ENCODE measurements around the gene TAB2.

TAB2 gene

DNA sequence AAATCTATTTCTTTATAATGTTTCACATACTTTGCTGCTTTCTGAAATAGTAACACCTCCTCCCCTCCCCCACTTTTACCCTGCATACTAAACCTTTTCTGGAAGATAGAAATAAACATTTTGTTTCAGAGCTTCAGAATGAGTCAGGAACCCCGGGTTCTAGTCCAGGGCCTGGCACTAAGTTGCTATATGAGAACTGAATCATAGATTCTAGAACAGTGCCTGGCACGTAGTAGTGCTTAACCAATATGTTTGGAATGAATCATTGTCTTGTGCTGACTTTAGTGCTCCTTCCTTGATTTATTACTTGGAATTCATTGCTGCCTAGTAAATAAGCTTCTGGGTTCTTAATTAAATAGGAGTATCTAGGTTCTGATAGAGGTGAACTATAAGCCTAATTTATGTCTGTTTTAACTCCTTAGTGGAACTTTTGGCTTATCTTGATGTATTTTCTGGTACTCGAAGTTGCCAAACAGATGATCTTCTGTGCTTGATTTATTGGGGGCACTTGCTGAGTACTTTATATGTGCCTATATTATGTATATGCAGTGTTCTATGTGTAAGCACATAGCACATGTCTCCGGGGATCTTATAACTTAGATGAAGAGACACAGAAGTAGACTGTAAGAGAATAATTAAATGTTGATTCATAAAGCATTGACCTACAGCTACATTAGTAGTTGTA is 18.6 kb downstream of the TAB2 start (continued):
- TF ChIP-seq, protein P1, sequence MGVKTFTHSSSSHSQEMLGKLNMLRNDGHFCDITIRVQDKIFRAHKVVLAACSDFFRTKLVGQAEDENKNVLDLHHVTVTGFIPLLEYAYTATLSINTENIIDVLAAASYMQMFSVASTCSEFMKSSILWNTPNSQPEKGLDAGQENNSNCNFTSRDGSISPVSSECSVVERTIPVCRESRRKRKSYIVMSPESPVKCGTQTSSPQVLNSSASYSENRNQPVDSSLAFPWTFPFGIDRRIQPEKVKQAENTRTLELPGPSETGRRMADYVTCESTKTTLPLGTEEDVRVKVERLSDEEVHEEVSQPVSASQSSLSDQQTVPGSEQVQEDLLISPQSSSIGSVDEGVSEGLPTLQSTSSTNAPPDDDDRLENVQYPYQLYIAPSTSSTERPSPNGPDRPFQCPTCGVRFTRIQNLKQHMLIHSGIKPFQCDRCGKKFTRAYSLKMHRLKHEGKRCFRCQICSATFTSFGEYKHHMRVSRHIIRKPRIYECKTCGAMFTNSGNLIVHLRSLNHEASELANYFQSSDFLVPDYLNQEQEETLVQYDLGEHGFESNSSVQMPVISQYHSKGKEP (tag by site-specific recombination; IDR thresholded peaks at IDR 0.05) = 0 out of 2 replicates have a peak, but pooled peaks have one; percentile 4
- TF ChIP-seq WT1 (tag by site-specific recombination; IDR thresholded peaks at IDR 0.05) (peak; percentile 42; the same call in 1 of the 2 replicates), ZNF366 (tag by site-specific recombination; conservative IDR thresholded peaks at IDR 0.05) (0 out of 2 replicates have a peak, but pooled peaks have one; percentile 16), ZBTB17 (tag by site-specific recombination; IDR thresholded peaks at IDR 0.05) (peak; percentile 73; the same call in 1 of the 2 replicates), SP2 (tag by site-specific recombination; IDR thresholded peaks at IDR 0.05) (no peak), ZNF202 (tag by site-specific recombination; IDR thresholded peaks at IDR 0.05; ENCODE audit: borderline replicate concordance) (no peak), ZFP37 (tag by site-specific recombination; IDR thresholded peaks at IDR 0.05) (no peak), ZNF24 (tag by site-specific recombination; IDR thresholded peaks at IDR 0.05) (0 out of 2 replicates have a peak, but pooled peaks have one; percentile 28), SP7 (tag by site-specific recombination; IDR thresholded peaks at IDR 0.05) (peak; percentile 65; the same call in 1 of the 2 replicates), ZNF560 (tag by site-specific recombination; IDR thresholded peaks at IDR 0.05; ENCODE audit: borderline replicate concordance) (no peak), ZBTB21 (tag by site-specific recombination; IDR thresholded peaks at IDR 0.05) (no peak), ZNF677 (tag by site-specific recombination; IDR thresholded peaks at IDR 0.05) (no peak), ZNF426 (tag by site-specific recombination; IDR thresholded peaks at IDR 0.05) (no peak), ZEB2 (tag by site-specific recombination; IDR thresholded peaks at IDR 0.05) (peak; percentile 25; the same call in 1 of the 2 replicates), KLF9 (tag by site-specific recombination; IDR thresholded peaks at IDR 0.05; ENCODE audit: low read depth) (no peak), KLF16 (tag by site-specific recombination; IDR thresholded peaks at IDR 0.05) (no peak), KLF8 (tag by site-specific recombination; IDR thresholded peaks at IDR 0.05) (no peak)
- TF ChIP-seq, protein P2, sequence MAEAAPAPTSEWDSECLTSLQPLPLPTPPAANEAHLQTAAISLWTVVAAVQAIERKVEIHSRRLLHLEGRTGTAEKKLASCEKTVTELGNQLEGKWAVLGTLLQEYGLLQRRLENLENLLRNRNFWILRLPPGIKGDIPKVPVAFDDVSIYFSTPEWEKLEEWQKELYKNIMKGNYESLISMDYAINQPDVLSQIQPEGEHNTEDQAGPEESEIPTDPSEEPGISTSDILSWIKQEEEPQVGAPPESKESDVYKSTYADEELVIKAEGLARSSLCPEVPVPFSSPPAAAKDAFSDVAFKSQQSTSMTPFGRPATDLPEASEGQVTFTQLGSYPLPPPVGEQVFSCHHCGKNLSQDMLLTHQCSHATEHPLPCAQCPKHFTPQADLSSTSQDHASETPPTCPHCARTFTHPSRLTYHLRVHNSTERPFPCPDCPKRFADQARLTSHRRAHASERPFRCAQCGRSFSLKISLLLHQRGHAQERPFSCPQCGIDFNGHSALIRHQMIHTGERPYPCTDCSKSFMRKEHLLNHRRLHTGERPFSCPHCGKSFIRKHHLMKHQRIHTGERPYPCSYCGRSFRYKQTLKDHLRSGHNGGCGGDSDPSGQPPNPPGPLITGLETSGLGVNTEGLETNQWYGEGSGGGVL (tag by site-specific recombination; IDR thresholded peaks at IDR 0.05) = 0 out of 2 replicates have a peak, but pooled peaks have one; percentile 19
- TF ChIP-seq, protein P3, sequence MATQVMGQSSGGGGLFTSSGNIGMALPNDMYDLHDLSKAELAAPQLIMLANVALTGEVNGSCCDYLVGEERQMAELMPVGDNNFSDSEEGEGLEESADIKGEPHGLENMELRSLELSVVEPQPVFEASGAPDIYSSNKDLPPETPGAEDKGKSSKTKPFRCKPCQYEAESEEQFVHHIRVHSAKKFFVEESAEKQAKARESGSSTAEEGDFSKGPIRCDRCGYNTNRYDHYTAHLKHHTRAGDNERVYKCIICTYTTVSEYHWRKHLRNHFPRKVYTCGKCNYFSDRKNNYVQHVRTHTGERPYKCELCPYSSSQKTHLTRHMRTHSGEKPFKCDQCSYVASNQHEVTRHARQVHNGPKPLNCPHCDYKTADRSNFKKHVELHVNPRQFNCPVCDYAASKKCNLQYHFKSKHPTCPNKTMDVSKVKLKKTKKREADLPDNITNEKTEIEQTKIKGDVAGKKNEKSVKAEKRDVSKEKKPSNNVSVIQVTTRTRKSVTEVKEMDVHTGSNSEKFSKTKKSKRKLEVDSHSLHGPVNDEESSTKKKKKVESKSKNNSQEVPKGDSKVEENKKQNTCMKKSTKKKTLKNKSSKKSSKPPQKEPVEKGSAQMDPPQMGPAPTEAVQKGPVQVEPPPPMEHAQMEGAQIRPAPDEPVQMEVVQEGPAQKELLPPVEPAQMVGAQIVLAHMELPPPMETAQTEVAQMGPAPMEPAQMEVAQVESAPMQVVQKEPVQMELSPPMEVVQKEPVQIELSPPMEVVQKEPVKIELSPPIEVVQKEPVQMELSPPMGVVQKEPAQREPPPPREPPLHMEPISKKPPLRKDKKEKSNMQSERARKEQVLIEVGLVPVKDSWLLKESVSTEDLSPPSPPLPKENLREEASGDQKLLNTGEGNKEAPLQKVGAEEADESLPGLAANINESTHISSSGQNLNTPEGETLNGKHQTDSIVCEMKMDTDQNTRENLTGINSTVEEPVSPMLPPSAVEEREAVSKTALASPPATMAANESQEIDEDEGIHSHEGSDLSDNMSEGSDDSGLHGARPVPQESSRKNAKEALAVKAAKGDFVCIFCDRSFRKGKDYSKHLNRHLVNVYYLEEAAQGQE (tag by site-specific recombination; IDR thresholded peaks at IDR 0.05) = no peak
- TF ChIP-seq, protein P4, sequence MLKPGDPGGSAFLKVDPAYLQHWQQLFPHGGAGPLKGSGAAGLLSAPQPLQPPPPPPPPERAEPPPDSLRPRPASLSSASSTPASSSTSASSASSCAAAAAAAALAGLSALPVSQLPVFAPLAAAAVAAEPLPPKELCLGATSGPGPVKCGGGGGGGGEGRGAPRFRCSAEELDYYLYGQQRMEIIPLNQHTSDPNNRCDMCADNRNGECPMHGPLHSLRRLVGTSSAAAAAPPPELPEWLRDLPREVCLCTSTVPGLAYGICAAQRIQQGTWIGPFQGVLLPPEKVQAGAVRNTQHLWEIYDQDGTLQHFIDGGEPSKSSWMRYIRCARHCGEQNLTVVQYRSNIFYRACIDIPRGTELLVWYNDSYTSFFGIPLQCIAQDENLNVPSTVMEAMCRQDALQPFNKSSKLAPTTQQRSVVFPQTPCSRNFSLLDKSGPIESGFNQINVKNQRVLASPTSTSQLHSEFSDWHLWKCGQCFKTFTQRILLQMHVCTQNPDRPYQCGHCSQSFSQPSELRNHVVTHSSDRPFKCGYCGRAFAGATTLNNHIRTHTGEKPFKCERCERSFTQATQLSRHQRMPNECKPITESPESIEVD (tag by site-specific recombination; IDR thresholded peaks at IDR 0.05) = 0 out of 2 replicates have a peak, but pooled peaks have one; percentile 29
- TF ChIP-seq, protein P5, sequence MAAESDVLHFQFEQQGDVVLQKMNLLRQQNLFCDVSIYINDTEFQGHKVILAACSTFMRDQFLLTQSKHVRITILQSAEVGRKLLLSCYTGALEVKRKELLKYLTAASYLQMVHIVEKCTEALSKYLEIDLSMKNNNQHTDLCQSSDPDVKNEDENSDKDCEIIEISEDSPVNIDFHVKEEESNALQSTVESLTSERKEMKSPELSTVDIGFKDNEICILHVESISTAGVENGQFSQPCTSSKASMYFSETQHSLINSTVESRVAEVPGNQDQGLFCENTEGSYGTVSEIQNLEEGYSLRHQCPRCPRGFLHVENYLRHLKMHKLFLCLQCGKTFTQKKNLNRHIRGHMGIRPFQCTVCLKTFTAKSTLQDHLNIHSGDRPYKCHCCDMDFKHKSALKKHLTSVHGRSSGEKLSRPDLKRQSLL (tag by site-specific recombination; IDR thresholded peaks at IDR 0.05) = peak; percentile 62
- TF ChIP-seq, protein P6, sequence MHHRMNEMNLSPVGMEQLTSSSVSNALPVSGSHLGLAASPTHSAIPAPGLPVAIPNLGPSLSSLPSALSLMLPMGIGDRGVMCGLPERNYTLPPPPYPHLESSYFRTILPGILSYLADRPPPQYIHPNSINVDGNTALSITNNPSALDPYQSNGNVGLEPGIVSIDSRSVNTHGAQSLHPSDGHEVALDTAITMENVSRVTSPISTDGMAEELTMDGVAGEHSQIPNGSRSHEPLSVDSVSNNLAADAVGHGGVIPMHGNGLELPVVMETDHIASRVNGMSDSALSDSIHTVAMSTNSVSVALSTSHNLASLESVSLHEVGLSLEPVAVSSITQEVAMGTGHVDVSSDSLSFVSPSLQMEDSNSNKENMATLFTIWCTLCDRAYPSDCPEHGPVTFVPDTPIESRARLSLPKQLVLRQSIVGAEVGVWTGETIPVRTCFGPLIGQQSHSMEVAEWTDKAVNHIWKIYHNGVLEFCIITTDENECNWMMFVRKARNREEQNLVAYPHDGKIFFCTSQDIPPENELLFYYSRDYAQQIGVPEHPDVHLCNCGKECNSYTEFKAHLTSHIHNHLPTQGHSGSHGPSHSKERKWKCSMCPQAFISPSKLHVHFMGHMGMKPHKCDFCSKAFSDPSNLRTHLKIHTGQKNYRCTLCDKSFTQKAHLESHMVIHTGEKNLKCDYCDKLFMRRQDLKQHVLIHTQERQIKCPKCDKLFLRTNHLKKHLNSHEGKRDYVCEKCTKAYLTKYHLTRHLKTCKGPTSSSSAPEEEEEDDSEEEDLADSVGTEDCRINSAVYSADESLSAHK (tag by site-specific recombination; IDR thresholded peaks at IDR 0.05) = no peak
- TF ChIP-seq, protein P7, sequence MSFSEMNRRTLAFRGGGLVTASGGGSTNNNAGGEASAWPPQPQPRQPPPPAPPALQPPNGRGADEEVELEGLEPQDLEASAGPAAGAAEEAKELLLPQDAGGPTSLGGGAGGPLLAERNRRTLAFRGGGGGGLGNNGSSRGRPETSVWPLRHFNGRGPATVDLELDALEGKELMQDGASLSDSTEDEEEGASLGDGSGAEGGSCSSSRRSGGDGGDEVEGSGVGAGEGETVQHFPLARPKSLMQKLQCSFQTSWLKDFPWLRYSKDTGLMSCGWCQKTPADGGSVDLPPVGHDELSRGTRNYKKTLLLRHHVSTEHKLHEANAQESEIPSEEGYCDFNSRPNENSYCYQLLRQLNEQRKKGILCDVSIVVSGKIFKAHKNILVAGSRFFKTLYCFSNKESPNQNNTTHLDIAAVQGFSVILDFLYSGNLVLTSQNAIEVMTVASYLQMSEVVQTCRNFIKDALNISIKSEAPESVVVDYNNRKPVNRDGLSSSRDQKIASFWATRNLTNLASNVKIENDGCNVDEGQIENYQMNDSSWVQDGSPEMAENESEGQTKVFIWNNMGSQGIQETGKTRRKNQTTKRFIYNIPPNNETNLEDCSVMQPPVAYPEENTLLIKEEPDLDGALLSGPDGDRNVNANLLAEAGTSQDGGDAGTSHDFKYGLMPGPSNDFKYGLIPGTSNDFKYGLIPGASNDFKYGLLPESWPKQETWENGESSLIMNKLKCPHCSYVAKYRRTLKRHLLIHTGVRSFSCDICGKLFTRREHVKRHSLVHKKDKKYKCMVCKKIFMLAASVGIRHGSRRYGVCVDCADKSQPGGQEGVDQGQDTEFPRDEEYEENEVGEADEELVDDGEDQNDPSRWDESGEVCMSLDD (tag by site-specific recombination; IDR thresholded peaks at IDR 0.05) = 0 out of 2 replicates have a peak, but pooled peaks have one; percentile 32
